Measurements from ENCODE around the gene CD300H. TPM values are rescaled to one million over a fixed set of nuclear protein-coding genes. Genes with fewer than 3 reads are reported as not detected.

Gene CD300H
- total RNA-seq, 4 donors from 2014 or later = not detected

DNA sequence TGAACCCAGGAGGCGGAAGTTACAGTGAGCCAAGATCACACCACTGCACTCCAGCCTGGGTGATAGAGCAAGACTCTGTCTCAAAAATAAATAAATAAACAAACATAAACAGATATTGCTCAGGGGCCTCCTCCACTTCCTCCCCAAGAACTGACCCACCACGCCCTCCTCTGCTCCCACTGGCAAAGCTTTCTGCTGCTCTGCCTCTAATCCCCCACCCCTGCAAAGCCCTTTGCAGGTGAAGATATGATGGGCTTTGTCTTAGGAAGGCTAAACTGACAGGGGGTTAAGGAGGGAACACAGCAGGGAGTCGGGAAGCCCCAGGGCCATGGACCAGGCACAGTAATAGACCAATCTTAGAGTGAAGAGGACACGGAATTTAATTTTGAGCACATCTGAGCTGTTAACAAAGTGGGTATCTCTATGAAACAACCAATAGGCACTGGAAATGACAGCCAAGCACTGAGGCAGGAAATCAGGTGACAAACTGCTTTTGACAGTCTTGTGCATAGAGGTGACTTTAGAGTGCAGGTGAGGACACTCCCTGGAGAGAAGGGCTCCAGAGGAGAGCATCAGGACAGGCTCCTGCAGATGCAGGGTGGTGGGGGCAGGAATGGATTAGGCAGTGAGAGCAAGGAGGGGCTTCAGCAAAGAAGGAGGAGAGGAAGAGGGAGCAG lies 31.2 kb upstream of the CD300H start:
- peaks cover 0 to 8% of the 10 kb centered on the region in 2 donors for H3K4me1 ChIP-seq
- no peaks in the 10 kb centered on the region for H3K9me3 ChIP-seq
- no peak overlapping the region for H3K4me3 ChIP-seq (replicated peaks in 1 of 3)
- no peaks in the 10 kb centered on the region for H3K27me3 ChIP-seq
- no peak overlapping the region for H3K27ac ChIP-seq
- TF ChIP-seq, protein P1, sequence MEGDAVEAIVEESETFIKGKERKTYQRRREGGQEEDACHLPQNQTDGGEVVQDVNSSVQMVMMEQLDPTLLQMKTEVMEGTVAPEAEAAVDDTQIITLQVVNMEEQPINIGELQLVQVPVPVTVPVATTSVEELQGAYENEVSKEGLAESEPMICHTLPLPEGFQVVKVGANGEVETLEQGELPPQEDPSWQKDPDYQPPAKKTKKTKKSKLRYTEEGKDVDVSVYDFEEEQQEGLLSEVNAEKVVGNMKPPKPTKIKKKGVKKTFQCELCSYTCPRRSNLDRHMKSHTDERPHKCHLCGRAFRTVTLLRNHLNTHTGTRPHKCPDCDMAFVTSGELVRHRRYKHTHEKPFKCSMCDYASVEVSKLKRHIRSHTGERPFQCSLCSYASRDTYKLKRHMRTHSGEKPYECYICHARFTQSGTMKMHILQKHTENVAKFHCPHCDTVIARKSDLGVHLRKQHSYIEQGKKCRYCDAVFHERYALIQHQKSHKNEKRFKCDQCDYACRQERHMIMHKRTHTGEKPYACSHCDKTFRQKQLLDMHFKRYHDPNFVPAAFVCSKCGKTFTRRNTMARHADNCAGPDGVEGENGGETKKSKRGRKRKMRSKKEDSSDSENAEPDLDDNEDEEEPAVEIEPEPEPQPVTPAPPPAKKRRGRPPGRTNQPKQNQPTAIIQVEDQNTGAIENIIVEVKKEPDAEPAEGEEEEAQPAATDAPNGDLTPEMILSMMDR (IDR thresholded peaks at IDR 0.05) = no peak
- no peak for TF ChIP-seq POLR2A (IDR thresholded peaks at IDR 0.05)
- no peaks in the 10 kb centered on the region for H3K36me3 ChIP-seq
- no peak for DNase-seq
- intact Hi-C loops (cut with DNase I) = no loop called here
- 76 to 81% methylated on average over 4 of the region's 4 CpGs for WGBS, 2 donors

DNA sequence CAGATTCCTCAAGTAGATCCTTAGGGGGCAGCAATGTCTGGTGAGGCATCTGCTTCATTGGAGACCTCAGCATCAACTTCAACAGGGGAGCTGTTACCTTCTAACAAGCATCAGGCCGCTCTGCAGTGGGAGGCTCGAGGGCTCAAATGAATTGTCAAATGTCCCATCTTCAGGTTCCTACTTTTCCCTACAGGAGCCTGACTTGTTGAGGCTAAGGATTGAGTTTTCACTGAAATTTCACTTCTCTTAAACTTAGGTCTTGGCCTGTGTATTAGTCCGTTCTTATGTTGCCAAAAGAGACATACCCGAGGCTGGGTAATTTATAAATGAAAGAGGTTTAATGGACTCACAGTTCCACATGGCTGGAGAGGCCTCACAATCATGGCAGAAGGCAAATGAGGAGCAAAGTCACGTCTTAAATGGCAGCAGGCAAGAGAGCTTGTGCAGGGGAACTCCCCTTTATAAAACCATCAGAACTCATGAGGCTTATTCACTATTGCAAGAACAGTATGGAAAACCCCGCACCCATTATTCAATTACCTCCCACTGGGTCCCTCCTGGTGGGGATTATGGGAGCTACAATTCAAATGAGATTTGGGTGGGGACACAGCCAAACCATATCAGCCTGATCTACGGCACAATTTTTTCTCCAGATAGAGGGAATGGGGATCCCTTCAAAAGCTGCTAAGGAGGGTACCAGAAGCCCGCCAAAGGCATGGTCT lies 29.9 kb upstream of the CD300H start:
- Histone ChIP-seq H3K27me3 (no peaks in the 10 kb centered on the region), H3K36me3 (no peaks in the 10 kb centered on the region), H3K4me1 (peaks cover 0 to 8% of the 10 kb centered on the region in 2 donors), H3K9me3 (no peaks in the 10 kb centered on the region), H3K27ac (no peak overlapping the region), H3K4me3 (replicated peaks in 1 of 3) (no peak overlapping the region)
- intact Hi-C loops (cut with DNase I) = no loop called here
- TF ChIP-seq POLR2A (IDR thresholded peaks at IDR 0.05) = no peak
- TF ChIP-seq, protein P1 (IDR thresholded peaks at IDR 0.05) = no peak
- DNase-seq = no peak
- 75 to 78% methylated on average over 8 of the region's 8 CpGs for WGBS, 2 donors

DNA sequence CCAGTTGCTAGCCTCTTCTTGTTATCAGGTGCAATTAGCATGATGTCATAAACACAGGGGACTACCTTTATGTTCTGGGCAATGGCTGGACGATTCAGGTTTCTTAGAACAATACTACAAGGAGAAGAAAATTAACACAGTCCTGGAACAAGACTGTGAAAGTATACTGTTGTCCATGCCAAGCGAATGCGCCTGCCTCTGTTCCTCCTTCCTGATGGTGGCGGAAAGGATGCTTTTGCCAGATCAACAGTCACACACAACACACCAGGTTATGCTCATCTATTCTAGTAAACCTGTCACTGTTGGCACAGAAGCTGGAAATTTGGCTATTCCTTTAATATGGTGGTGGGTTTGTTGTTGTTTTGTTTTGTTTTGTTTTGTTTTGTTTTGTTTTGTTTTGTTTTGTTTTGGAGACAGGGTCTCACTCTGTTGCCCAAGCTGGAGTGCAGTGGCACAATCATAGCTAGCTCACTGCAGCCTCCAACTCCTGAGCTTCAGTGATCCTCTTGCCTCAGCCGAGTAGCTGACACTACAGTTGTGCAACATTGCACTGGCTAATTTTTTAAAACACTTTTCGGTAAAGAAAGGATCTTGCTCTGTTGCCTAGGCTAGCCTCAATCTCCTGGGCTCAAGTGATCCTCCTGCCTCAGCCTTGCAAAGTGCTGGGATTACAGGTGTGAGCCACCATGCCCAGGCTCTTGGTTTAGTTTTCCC lies 27.9 kb upstream of the CD300H start:
- no peak for DNase-seq
- intact Hi-C loops (cut with DNase I) = no loop called here
- WGBS, 2 donors = 74 to 80% methylated on average over 6 of the region's 6 CpGs

DNA sequence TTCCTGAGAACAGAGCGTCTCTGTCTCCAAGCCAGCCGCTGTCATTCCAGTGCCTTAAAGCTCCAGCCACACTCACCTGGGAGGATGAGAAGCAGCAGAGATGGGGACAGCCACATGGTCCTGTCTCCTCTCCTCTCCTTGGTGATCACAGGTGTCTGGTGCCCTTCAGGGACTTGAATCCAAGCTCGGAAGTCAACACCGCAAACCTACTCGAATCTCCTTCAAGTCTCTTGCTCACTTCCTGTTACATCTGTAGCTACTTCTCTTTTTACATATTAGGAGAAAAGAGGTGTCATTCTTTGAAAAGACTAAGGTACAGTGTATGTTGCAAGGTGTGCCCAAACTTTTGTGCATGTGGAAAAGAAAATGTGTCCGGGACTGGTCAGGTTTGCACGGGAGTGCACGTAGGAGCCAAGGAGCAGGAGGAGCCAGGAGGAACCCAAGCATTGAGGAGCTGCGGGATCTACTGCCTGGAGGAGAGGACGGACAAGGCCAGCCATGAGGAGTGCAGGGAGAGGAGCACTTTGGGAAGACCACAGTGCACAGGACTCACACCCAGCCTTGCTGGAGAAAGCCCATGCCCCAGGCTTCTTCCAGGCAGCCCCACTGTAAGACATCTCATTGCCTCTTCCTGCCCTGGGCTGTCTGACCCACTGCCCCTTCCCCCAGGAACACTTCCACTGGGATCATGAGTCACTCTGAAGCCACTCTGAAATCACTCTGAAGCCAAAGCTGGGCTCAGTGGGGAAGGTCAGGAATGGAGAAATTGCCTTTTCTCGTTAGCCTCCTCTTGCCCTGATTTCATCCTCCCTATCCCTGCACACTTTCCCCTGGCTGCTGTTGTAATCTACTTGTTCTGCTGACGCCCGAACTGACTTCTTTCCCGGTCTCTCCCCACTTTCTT lies 25.0 kb upstream of the CD300H start, which contains the start of gene CD300LD:
TSS of gene CD300LD (minus strand) at position 197 of the 904 bp plus-strand sequence. CDS start at position 116, 81 bp downstream.
- intact Hi-C loops (cut with DNase I) = no loop called here
- no peak for DNase-seq
- Histone ChIP-seq H3K4me1 (no peaks in the 10 kb centered on the region), H3K27me3 (no peaks in the 10 kb centered on the region), H3K4me3 (replicated peaks in 1 of 3) (no peak within 1 kb of the TSS), H3K9me3 (no peaks in the 10 kb centered on the region), H3K27ac (no peak within 1 kb of the TSS), H3K36me3 (no peaks in the 10 kb centered on the region)
- TF ChIP-seq, protein P1 (IDR thresholded peaks at IDR 0.05) = no peak
- no peak for TF ChIP-seq POLR2A (IDR thresholded peaks at IDR 0.05)
- 77 to 82% methylated on average over 14 of the region's 14 CpGs for WGBS, 2 donors

More for the DNA sequence above, 27.9 kb upstream of the CD300H start:
- H3K9me3 ChIP-seq = no peaks in the 10 kb centered on the region
- no peak overlapping the region for H3K4me3 ChIP-seq (replicated peaks in 1 of 3)
- no peaks in the 10 kb centered on the region for H3K27me3 ChIP-seq
- H3K36me3 ChIP-seq = no peaks in the 10 kb centered on the region
- H3K4me1 ChIP-seq = peaks cover 0 to 8% of the 10 kb centered on the region in 2 donors
- H3K27ac ChIP-seq = no peak overlapping the region
- TF ChIP-seq, protein P1 (IDR thresholded peaks at IDR 0.05) = no peak
- TF ChIP-seq POLR2A (IDR thresholded peaks at IDR 0.05) = no peak
